ENCODE data around the gene ARSG.
"Not testable (repeated sequence)": the region's sequence is repeated elsewhere in the genome, so short reads cannot be mapped to it uniquely, and the experiment has no call there.

DNA sequence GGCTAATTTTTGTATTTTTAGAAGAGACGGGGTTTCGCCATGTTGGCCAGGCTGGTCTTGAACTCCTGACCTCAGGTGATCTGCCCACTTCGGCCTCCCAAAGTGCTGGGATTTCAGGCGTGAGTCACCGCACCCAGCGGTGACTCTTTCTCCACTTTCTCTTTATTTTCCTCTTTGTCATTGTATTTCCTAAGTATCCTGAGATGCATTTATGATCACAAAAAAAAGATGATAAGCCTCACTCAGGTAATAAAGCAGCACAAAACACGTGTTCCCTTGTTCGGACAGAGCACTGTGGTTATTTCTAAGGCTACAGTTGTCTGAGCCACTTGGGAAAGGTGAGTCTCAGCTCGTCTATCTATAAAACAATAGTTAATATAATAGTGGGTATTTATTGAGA is 61.4 kb downstream of the ARSG start:
- TF ChIP-seq, protein P1, sequence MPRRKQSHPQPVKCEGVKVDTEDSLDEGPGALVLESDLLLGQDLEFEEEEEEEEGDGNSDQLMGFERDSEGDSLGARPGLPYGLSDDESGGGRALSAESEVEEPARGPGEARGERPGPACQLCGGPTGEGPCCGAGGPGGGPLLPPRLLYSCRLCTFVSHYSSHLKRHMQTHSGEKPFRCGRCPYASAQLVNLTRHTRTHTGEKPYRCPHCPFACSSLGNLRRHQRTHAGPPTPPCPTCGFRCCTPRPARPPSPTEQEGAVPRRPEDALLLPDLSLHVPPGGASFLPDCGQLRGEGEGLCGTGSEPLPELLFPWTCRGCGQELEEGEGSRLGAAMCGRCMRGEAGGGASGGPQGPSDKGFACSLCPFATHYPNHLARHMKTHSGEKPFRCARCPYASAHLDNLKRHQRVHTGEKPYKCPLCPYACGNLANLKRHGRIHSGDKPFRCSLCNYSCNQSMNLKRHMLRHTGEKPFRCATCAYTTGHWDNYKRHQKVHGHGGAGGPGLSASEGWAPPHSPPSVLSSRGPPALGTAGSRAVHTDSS (tag by site-specific recombination; IDR thresholded peaks at IDR 0.05) = not testable (repeated sequence)
- TF ChIP-seq CTCF, ZNF416, KLF8, YY1, ZNF239 (tag by site-specific recombination; IDR thresholded peaks at IDR 0.05): not testable (repeated sequence)
